A549 (cell line): ENCODE data around the gene FXYD3.

Source experiments
- CTCF ChIP-seq: fragments of >200 bp; sonication (Bioruptor Twin); formaldehyde crosslinking; IDR thresholded peaks from 3 replicates; pipeline ENCODE4 v1.5.1; 2016
- USF2 ChIP-seq: fragments of 450-650 bp; IDR thresholded peaks from 2 replicates; pipeline ENCODE4 v1.6.1; 2014; ENCODE audit warnings: antibody characterized with exemption

GRCh38 chr19:35151273-35152065 is 35.8 kb downstream of the FXYD3 start:
- no peak for TF ChIP-seq CTCF
- no peak for TF ChIP-seq USF2
